Activated CD8-positive, alpha-beta T cell treated with anti-CD3 and anti-CD28 coated beads for 36 hours (primary cell): ENCODE measurements around the gene APLP1. TPM values are rescaled to one million over a fixed set of nuclear protein-coding genes. Genes with fewer than 3 reads are reported as not detected.
A peak's percentile ranks its signal among the peaks of the same experiment; 100 is the strongest.

Source experiments
- ATAC-seq: fragments of 200-7000 bp; cut with Tn5 transposase; one replicate; pipeline ENCODE4 v1.10.0; 2021; ENCODE audit warnings: mild to moderate bottlenecking, moderate library complexity
- CTCF ChIA-PET: fragments of 350-600 bp; sonication (Branson Sonifier 250); formaldehyde crosslinking; loops from one replicate; lab custom pipeline; 2021; ENCODE audit warnings: antibody characterized with exemption; lab: Charles Lee
- POLR2A ChIA-PET: fragments of 350-600 bp; sonication (Branson Sonifier 250); formaldehyde crosslinking; loops from one replicate; lab custom pipeline; 2021; ENCODE audit warnings: antibody characterized with exemption; lab: Charles Lee
- DNase-seq: peaks from one replicate; pipeline ENCODE4 v3.0.0-alpha.2; 2020
- H3K27ac Mint-ChIP-seq: one replicate; pipeline ENCODE4 v1.8.0; 2021; ENCODE audit warnings: mild to moderate bottlenecking, mixed read lengths
- H3K27me3 Mint-ChIP-seq: one replicate; pipeline ENCODE4 v1.8.0; 2021; ENCODE audit warnings: mixed read lengths
- H3K36me3 Mint-ChIP-seq: one replicate; pipeline ENCODE4 v1.8.0; 2021; ENCODE audit warnings: low read depth, mixed read lengths
- H3K4me1 Mint-ChIP-seq: one replicate; pipeline ENCODE4 v1.8.0; 2021; ENCODE audit warnings: low read depth, mixed read lengths
- H3K4me3 Mint-ChIP-seq: one replicate; pipeline ENCODE4 v1.8.0; 2021; ENCODE audit warnings: mild to moderate bottlenecking, moderate library complexity, mixed read lengths
- H3K9me3 Mint-ChIP-seq: one replicate; pipeline ENCODE4 v1.8.0; 2021; ENCODE audit warnings: mixed read lengths
- CTCF ChIP-seq: fragments of 200-600 bp; IDR thresholded peaks from one replicate; pipeline ENCODE4 v1.8.0; 2022; ENCODE audit warnings: antibody characterized with exemption, mild to moderate bottlenecking
- intact Hi-C: fragments of 100-400 bp; cut with micrococcal nuclease; formaldehyde crosslinking; loops from one replicate; pipeline ENCODE4 v1.10.0; 2022
- total RNA-seq, 2 experiments: library from RNA; stranded (reverse); gene quantifications; one replicate each; pipeline ENCODE4 v1.2.3, GENCODE V29; 2021

Gene APLP1
- total RNA-seq, 2 experiments from 2014 or later: 2.0 to 2.1 TPM

- H3K4me3 Mint-ChIP-seq: no peak overlapping the region
- H3K4me1 Mint-ChIP-seq: peaks cover 5% of the 10 kb centered on the region
- TF ChIP-seq CTCF: peak; percentile 72
- CTCF ChIA-PET: interaction anchor here (0.7 to 6.1 kb wide), 10 partner anchors 10 to 190 kb away, joined by 3 to 88 read pairs (median 4); no protein-coding TSS in a partner anchor
- intact Hi-C loops: loop anchor here (1.0 kb wide), 1 partner anchor 49 kb away; no protein-coding TSS in a partner anchor
- peaks cover 15% of the 10 kb centered on the region for H3K27me3 Mint-ChIP-seq
- POLR2A ChIA-PET: interaction anchor here (1.0 to 3.1 kb wide), 5 partner anchors 23 to 164 kb away, joined by 3 to 13 read pairs (median 3); no protein-coding TSS in a partner anchor
- no peak overlapping the region for H3K27ac Mint-ChIP-seq
- H3K9me3 Mint-ChIP-seq: no peaks in the 10 kb centered on the region
- peaks cover 9% of the 10 kb centered on the region for H3K36me3 Mint-ChIP-seq
- peak; percentile 52 for ATAC-seq
- peak; percentile 54 for DNase-seq
Measured at GRCh38 chr19:35882114-35882832, 13.9 kb downstream of the APLP1 start.

- Mint-ChIP-seq H3K9me3 (no peaks in the 10 kb centered on the region), H3K27ac (no peak overlapping the region), H3K4me1 (peaks cover 7% of the 10 kb centered on the region), H3K36me3 (peaks cover 24% of the 10 kb centered on the region), H3K4me3 (no peak overlapping the region), H3K27me3 (peaks cover 8% of the 10 kb centered on the region)
- CTCF ChIA-PET: interaction anchor here (0.6 to 6.1 kb wide), 2 partner anchors 40 to 48 kb away, joined by 3 to 88 read pairs; no protein-coding TSS in a partner anchor
- ATAC-seq (no peak), DNase-seq (no peak)
- intact Hi-C loops: no loop called here
- POLR2A ChIA-PET: interaction anchor here (0.7 to 3.5 kb wide), 8 partner anchors 13 to 57 kb away, joined by 3 to 24 read pairs (median 4); no protein-coding TSS in a partner anchor
- no peak for TF ChIP-seq CTCF
Measured at GRCh38 chr19:35883882-35884281, 15.5 kb downstream of the APLP1 start.

GRCh38 chr19:35885225-35885738 lies 16.9 kb downstream of the APLP1 start:
- no peaks in the 10 kb centered on the region for H3K9me3 Mint-ChIP-seq
- intact Hi-C loops: no loop called here
- H3K36me3 Mint-ChIP-seq: peaks cover 35% of the 10 kb centered on the region
- no peak overlapping the region for H3K4me3 Mint-ChIP-seq
- ATAC-seq (no peak), DNase-seq (no peak)
- peaks cover 12% of the 10 kb centered on the region for H3K4me1 Mint-ChIP-seq
- ChIA-PET CTCF (interaction anchor here (0.8 to 2.1 kb wide), 3 partner anchors 9 to 47 kb away, joined by 3 to 6 read pairs (median 3); no protein-coding TSS in a partner anchor), POLR2A (interaction anchor here (0.8 to 3.5 kb wide), 3 partner anchors 9 to 46 kb away, joined by 3 to 24 read pairs (median 4); no protein-coding TSS in a partner anchor)
- peak overlapping the region; percentile 43 for H3K27ac Mint-ChIP-seq
- no peaks in the 10 kb centered on the region for H3K27me3 Mint-ChIP-seq
- TF ChIP-seq CTCF: no peak

- no peaks in the 10 kb centered on the region for H3K9me3 Mint-ChIP-seq
- ATAC-seq: peak; percentile 15
- H3K27me3 Mint-ChIP-seq: no peaks in the 10 kb centered on the region
- H3K4me1 Mint-ChIP-seq: peaks cover 12% of the 10 kb centered on the region
- DNase-seq: no peak
- no peak overlapping the region for H3K27ac Mint-ChIP-seq
- intact Hi-C loops: no loop called here
- ChIA-PET POLR2A (interaction anchor here (0.8 to 3.5 kb wide), 6 partner anchors 8 to 175 kb away, joined by 3 to 24 read pairs (median 4); partner anchors contain the start of gene NFKBID), CTCF (interaction anchor here (0.8 to 2.1 kb wide), 3 partner anchors 8 to 47 kb away, joined by 3 to 6 read pairs (median 3); no protein-coding TSS in a partner anchor)
- TF ChIP-seq CTCF: no peak
- no peak overlapping the region for H3K4me3 Mint-ChIP-seq
- H3K36me3 Mint-ChIP-seq: peaks cover 42% of the 10 kb centered on the region
Measured at GRCh38 chr19:35885904-35886303, 17.5 kb downstream of the APLP1 start.
